Hematopoietic multipotent progenitor cell treated with erythropoietin and hydrocortisone succinate and interleukin-3 and kit ligand, for 15 days (in vitro differentiated cells): ENCODE data around the gene DVL1.
A peak's percentile ranks its signal among the peaks of the same experiment; 100 is the strongest.

Experiments used
- DNase-seq: peaks from one replicate; pipeline ENCODE4 v3.0.0-alpha.2; 2015; ENCODE audit warnings: low spot score

Gene DVL1

DNA sequence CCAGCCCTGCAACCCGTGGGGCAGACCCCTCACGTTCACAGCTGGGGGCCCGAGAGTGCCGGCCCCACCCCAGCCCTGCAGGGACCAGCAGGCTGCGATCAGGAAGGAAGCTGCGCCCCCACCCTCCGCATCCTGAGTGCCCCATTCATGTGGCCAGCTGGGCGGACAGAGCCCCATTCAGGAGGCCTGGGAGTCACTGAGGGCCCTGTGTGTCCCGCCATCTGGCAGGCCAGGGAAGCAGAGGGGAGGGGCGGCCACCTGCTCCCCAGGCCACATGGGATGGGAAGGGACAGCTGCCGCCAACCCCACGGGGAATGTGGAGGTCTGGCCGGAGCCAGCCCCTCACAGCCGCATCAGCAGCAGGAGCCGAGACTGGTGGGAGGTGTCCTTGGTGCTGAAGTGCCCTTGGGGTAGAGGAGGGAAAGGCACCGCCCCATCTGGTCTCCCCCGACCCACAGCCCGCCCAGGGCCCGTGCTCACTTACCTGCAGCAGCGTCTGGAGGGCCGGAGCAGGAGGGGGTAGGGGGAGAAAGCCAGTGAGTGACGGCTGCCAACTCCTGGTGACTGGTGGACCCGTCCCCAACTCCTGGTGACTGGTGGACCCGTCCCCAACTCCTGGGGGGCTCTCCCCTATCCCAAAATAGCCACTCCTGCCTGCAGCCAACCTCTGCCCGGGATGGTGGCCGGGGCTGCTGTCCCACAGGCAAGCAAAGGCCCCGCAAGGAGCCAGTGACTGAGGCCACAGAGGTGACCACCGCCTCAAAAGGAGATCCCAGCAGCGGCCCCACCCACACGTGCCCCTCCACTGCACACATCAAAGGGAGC is 50.1 kb downstream of the DVL1 start:
- DNase-seq, result no peak

DNA sequence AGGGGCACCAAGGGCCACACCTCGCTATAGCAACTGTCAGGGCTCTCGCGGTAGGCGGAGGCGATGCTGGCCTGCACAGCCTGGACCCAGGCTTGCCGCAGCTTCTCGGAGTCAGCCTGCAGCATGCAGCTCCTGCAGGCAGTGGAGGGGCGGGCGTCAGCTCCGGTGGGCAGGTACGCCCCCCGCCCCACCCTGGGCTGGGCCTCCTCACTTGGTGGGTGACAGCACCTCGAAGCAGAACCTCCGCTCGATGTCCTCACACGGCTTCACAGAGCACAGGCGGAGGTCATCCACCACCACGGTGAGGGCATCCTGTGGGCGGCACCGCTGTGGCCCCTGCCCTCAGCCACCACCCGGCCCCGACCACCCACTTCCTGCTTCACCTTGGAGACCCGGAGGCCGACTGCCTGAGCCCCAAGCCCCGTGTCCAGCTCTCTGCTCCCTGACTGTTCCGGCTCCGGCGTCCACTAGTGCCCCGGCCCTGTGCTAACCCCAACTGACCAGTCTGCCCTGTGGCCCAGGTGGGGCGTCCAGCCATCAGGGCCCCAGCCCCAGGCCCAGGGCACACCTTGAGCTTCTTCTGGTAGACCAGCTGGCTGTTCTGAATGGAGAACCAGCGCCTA is 51.3 kb downstream of the DVL1 start:
- no peak for DNase-seq

DNA sequence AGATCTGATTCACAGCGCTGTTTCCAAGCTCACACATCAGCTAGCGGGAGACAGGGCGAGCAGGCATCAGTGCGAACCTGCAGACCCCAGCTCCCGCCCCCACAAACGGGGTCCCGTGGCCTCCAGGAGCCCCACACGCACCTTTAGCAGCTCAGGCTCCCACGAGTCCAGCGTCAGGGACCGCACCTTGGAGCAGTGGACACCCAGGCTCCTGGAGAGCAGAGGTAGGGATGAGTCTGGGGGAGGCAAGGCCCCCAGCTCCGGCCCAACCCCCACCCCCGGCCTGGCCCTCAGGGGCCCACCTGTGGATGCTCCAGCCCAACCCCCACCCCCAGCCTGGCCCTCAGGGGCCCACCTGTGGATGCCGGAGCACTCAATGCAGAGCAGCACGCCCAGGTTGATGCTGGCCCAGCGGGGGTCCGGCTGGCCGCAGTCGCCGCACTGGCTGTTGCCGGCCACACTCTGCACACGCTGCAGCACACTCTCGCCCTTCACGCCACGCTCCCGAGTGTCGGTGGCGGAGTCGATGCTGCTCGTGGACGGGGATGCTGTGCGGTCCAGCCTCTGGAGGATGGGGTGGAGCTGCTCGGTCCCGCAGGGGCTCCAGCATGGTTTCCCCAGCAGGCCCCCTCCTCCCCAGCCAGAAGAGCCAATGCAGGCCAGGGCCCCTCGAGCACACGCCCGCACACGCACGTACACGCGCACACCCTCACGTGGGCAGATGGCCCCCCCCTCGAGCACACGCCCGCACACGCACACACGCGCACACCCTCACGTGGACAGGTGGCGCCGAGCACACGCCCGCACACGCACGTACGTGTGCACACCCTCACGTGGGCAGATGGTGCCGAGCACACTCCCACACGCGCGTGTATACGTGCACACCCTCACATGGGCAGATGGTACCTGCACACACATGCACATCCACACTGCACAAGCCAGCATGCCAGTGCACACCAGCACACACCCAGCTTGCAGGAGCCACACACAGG is 52.9 kb downstream of the DVL1 start:
- no peak for DNase-seq

DNA sequence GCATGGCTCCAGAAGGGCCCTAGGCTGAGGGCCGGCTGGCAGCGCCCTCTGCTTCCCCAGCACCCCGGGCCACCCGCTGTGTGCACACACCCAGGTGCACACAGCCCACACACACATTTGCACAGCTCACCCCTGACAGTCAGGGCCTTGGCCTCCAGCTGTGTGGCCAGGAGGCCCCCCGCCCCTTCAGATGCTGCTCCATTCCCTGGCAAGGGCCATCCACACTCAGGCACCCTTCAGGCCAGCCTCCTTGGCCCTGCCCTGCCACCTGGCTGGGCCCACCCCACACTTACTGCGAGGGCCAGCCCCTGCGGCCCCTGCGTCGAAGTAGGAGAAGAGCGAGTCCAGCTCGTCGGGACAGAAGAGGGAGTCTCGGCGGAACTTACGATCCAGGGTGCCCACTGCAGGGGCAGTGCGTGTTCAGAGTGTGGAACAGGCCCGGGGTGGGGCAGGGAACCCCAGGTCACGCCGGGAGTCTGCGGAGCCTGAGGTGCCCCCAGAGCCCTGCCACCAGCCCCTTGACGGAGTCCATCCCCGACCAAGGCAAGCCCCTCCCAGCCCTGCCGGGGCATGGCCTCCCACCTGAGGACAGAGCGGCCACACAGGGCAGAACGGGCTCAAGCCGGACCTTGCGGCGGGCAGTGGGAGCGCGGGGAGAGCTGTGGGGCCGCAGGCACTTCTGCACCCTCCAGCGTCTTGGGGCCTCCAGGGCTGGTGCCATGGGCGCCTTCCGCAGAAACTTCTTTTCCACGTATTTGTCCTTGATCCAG is 53.9 kb downstream of the DVL1 start:
- DNase-seq, result no peak

DNA sequence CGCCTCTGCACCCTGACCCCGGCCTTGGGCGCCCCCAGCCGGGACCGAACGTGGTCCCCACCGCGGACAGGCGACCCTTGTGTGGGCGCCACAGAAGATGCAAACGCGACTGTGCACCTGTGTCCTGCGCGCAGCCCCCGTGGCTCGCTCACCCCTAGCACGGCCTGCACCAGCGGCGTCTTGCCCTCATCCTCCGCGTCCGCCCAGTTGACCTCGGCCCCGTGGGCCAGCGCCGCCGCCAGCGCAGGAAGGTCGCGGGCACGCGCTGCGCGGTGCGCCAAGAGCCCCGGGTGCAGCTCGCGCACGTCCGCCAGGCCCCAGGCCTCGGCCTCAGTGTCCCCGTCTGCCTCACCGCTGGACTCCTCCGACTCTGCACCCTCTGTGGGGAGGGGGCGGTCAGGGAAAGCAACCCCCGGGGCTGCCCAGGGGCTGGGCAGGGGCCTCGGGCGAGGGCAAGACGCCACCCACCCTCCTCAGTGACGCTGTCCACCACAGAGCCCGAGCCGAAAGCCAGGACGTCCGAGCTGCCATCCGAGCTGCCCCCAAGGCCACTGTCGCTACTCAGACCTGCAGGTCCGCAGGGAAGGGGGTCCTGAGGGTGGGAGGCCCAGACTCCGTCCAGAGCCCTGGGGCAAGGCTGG is 54.8 kb downstream of the DVL1 start:
- DNase-seq, result no peak

DNA sequence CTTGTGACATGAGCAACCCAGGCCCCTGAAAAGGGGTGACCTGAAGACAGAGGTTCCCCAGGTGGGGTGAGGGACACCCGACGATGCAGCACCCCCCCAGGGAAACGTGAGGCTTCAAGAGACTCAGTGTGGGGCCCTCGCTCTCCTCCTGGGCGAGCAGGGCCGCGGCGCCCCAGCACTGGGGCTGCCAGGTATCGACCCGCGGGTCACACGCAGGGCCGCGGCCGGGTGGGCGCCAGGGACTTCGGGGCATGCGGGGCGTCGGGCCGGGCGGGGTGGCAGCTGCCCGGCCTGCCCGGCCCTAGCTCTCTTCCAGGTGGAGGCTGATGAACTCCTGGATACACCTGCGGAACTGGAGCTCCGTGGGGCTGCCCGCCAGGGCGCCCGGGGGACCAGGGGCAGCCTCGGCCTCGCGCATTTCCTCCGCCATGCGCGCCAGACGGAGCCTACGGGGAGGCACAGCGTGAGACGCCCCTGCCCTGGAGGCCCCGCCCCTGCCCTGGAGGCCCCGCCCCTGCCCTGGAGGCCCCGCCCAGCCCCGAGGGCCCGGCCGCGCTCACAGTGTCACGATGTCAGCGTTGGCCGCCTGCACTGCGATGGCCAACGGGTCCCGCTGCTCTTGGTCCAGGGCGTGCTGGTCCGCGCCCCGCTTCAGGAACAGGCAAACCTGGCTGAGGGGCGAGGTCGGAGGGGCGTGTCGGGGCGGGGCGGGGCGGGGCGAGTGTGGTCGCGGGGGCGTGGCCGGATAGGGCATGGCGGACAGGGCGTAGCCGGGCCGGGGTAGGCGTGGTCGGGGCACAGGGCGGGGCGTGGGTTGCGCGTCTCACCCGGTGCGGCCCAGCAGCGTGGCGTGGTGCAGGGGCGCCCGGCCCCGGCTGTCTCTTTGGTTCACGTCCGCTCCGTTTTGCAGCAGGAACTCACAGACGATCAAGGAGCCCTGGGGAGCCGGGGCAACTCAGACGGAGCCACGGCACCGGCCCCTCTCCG is 55.7 kb downstream of the DVL1 start:
- no peak for DNase-seq

DNA sequence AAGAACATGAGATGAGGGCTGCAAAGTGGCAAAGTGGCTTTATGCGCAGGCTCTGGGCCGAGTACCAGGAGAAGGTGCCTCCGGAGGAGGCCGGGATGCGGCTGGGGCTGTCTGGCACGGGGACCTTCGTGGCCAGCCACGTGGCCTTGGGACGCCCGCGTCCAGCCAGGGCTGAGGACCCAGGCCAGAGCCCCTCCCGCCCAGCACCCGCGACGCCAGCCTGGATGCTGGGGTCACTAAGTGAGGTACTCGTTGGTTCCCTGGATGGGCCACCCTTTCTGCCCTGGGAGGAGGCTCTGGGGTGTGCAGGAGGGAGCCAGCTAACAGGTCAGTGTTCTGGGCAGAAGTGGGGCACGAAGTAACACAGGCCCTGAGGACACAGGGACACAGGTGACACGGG is 56.4 kb downstream of the DVL1 start:
- DNase-seq, result no peak

DNA sequence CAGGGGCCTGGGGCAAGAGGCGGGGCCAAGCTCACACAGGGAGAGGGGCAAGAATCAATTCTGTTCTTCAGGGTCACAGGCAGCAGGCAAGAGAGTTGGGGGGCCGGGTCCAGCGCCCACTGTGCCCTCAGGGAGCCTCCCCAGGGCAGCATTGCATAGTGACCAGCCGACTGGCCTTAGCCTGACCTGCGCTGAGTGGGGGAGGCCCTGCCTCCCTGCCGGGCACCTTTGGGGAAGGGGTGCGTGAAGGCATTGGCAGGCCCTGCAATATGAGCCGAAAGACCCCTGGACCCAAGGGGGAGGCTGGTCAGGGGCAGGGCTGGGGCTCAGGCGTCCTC is 56.8 kb downstream of the DVL1 start:
- no peak for DNase-seq

DNA sequence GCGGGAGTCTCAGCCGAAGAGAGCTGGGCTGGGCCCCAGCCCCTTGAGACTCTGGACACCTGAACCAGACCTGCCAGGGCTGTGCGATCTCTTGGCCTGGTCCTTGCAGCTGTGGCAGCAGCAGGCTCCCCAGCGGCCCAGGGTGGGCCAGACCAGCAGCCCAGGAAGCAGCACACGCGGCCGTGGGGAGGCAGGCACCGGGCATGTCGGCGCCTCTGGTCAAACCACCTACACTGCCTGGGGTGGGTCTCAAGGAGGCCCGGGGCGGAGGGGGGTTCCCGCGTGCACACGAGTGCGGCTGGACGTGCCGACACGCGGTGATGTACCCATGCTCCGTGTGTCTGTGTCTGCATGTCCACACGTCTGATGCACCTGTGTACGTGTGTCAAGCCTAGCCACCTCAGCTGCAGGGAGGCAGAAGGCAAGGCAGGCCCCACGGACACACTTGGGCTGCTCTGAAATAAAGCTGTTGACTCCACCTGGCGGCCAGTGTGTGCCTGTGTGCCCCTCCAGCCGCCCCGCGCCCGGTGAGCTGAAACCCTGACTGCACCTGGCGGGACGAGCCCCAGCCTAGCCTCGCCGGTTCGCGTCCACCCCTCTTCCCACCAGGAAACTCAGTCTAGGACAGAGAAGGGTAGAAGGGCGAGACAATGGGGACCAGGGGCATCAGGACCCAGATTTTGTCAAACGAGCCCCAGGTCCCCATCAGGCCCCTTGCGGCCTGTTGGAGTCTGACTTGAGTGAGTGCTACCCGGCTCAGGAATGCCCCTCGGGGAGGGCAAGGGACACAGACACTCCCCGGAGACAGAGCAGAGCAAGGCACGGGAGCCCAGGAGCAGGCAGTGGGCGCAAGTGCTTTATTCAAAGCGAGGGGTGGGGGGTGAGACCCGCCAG is 57.4 kb downstream of the DVL1 start:
- peak; percentile 56 for DNase-seq

DNA sequence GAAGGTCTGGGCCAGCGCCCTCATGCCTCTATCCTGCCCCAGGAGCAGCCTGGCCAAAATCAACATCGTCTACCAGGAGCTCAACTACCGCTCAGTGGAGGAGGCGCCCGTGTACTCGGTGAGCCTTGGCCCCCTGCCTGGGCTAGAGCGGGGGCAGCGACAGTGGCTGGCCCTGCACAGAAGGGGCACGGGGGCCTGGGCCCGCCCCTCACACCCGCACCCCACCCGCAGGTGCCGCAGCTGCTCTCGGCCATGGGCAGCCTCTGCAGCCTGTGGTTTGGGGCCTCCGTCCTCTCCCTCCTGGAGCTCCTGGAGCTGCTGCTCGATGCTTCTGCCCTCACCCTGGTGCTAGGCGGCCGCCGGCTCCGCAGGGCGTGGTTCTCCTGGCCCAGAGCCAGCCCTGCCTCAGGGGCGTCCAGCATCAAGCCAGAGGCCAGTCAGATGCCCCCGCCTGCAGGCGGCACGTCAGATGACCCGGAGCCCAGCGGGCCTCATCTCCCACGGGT is 58.1 kb downstream of the DVL1 start:
- DNase-seq, result no peak

DNA sequence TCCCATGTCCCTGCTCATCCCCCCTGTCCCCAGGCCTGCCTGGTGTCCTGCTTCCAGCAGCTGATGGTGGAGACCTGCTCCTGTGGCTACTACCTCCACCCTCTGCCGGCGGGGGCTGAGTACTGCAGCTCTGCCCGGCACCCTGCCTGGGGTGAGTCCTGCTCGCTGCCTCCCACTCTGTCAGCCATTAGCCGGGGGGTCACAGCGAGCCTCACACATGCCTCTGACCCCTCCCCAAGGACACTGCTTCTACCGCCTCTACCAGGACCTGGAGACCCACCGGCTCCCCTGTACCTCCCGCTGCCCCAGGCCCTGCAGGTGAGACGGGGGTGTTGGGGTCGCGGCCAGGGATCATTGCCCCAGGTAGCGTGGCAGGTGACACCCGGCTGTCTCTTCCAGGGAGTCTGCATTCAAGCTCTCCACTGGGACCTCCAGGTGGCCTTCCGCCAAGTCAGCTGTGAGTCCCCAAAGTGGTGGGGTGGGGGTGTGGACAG is 58.9 kb downstream of the DVL1 start:
- DNase-seq, result peak; percentile 49

DNA sequence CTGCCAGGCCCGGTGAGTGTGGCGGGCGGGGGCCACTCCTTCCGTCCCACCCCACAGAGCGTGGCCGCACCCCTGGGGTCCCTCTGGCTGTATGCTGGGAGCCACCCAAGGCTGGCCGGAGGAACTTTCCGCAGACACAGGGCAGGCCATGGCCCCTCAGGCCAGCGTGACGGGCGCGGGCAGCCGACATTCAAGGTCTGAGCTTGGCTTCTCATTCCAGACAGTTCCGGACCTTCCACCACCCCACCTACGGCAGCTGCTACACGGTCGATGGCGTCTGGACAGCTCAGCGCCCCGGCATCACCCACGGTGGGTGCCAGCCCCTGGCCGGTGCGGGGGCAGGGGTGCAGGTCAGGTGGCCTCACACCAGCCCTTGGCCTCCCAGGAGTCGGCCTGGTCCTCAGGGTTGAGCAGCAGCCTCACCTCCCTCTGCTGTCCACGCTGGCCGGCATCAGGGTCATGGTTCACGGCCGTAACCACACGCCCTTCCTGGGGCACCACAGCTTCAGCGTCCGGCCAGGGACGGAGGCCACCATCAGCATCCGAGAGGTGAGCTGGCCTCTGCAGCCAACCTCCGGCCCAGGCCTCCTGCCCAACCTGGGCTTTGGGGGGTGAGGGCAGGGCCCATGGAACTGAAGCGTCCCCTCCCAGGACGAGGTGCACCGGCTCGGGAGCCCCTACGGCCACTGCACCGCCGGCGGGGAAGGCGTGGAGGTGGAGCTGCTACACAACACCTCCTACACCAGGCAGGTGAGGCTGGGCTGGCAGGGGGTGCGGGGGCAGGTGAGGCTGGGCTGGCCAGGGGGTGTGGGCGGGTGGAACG is 61.7 kb downstream of the DVL1 start:
- DNase-seq, result no peak

DNA sequence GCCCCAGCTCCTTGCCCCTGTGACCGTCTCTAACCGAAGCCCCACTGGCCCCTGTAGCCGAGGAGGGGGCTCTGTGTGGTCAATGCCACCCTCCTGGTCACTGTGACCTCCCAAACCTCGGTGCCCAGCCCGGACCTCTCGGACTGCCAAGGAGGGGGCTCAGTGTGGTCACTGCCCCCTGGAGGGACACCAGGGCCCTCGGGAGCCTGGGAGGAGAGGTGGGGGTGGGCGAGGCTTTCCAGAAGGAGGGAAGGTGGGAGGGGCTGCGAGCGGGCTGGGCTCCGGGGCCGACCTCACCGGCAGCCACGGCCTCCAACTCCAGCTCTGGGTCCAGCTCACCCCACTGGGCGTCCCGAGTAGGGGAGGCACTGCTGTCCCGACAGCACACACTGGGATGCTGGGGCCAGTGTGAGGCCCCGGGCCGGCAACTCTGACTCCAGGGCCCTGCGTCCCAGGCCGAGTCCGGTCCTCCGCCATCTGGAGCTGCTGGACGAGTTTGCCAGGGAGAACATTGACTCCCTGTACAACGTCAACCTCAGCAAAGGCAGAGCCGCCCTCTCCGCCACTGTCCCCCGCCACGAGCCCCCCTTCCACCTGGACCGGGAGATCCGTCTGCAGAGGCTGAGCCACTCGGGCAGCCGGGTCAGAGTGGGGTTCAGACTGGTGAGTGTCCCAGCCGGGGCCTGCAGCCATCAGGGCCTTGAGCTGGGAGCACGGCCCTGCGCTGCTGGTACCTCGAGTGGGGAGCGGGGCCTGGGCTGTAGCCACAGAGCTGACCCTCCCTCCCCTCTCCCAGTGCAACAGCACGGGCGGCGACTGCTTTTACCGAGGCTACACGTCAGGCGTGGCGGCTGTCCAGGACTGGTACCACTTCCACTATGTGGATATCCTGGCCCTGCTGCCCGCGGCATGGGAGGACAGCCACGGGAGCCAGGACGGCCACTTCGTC is 62.6 kb downstream of the DVL1 start:
- no peak for DNase-seq

DNA sequence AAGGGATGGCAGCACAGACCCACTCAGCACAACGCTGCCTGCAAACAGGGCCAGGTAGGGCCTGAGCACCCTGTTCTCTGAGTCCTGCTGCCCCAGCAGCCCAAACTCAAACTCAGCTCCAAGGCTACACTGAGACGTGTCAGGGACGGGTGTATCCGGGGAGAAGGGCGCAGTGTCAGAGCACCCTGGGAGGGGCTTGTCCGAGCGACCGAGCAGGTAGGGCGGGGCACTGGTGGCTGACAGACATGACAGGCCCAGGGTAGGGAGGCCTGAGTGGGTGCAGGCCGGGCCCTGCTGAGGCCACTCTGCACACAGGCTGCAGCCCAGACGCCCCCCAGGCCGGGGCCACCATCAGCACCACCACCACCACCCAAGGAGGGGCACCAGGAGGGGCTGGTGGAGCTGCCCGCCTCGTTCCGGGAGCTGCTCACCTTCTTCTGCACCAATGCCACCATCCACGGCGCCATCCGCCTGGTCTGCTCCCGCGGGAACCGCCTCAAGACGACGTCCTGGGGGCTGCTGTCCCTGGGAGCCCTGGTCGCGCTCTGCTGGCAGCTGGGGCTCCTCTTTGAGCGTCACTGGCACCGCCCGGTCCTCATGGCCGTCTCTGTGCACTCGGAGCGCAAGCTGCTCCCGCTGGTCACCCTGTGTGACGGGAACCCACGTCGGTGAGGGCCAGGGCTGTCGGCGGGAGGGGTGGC is 63.5 kb downstream of the DVL1 start:
- DNase-seq, result no peak
